Measurements from ENCODE around the gene COPB1. TPM values are rescaled to one million over a fixed set of nuclear protein-coding genes. Genes with fewer than 3 reads are reported as not detected.

COPB1 gene
- total and polyA plus RNA-seq, 9 of the 15 experiments (the other 6 are each of a cell fraction or from before 2014, with no cell fraction given), result 64.7 to 188 (median 91.6) TPM

DNA sequence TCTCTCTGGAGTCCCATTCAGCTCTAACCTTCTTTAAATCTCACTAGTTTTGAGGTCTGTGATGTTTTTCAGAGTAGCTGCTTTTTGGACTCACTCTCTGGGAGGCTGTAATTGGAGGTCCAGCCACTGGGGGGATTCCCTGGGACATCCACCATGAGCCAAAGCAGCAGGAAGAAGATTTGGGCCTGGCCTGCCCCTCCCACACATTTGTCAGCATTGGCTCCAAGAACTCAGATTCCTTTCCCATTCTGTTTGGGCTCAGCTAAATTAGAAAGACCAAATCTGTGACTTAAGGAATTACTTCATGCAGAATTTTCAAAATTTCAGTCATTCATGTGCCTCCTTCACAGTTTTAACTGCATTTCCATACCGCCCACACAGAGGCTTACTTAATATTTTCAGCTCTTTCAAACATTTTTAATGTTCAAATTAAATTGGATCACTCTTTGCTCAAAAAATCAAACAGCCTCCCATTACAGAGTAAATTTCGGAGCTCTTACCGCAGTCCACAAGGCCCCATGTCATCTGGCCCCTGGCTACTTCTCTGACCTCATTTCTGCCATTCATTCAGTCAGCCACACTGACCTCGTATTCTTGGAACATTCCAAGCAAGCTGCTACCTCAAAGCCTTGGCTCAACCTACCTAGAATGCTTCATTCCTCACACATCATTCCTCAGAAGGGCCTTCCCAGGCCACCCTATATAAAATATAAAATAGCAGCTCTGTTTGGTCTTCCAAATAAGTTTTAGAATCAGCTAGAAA is 86.1 kb downstream of the COPB1 start (continued):
- TF ChIP-seq HMGN3 (IDR thresholded peaks at IDR 0.05; ENCODE audit: borderline replicate concordance, extremely low read depth, insufficient read length, low read depth, low read length) (no peak), RBM25 (IDR thresholded peaks at IDR 0.05; ENCODE audit: low read depth, low read length, severe bottlenecking) (no peak), CREB1 (IDR thresholded peaks at IDR 0.05) (no peak), CREB1 (CRISPR knock-in tag; IDR thresholded peaks at IDR 0.05) (no peak), CXXC5 (CRISPR knock-in tag; IDR thresholded peaks at IDR 0.05) (no peak), RBM22 (IDR thresholded peaks at IDR 0.05; ENCODE audit: low read depth, low read length, poor library complexity, severe bottlenecking) (no peak)
- TF ChIP-seq, protein P1, sequence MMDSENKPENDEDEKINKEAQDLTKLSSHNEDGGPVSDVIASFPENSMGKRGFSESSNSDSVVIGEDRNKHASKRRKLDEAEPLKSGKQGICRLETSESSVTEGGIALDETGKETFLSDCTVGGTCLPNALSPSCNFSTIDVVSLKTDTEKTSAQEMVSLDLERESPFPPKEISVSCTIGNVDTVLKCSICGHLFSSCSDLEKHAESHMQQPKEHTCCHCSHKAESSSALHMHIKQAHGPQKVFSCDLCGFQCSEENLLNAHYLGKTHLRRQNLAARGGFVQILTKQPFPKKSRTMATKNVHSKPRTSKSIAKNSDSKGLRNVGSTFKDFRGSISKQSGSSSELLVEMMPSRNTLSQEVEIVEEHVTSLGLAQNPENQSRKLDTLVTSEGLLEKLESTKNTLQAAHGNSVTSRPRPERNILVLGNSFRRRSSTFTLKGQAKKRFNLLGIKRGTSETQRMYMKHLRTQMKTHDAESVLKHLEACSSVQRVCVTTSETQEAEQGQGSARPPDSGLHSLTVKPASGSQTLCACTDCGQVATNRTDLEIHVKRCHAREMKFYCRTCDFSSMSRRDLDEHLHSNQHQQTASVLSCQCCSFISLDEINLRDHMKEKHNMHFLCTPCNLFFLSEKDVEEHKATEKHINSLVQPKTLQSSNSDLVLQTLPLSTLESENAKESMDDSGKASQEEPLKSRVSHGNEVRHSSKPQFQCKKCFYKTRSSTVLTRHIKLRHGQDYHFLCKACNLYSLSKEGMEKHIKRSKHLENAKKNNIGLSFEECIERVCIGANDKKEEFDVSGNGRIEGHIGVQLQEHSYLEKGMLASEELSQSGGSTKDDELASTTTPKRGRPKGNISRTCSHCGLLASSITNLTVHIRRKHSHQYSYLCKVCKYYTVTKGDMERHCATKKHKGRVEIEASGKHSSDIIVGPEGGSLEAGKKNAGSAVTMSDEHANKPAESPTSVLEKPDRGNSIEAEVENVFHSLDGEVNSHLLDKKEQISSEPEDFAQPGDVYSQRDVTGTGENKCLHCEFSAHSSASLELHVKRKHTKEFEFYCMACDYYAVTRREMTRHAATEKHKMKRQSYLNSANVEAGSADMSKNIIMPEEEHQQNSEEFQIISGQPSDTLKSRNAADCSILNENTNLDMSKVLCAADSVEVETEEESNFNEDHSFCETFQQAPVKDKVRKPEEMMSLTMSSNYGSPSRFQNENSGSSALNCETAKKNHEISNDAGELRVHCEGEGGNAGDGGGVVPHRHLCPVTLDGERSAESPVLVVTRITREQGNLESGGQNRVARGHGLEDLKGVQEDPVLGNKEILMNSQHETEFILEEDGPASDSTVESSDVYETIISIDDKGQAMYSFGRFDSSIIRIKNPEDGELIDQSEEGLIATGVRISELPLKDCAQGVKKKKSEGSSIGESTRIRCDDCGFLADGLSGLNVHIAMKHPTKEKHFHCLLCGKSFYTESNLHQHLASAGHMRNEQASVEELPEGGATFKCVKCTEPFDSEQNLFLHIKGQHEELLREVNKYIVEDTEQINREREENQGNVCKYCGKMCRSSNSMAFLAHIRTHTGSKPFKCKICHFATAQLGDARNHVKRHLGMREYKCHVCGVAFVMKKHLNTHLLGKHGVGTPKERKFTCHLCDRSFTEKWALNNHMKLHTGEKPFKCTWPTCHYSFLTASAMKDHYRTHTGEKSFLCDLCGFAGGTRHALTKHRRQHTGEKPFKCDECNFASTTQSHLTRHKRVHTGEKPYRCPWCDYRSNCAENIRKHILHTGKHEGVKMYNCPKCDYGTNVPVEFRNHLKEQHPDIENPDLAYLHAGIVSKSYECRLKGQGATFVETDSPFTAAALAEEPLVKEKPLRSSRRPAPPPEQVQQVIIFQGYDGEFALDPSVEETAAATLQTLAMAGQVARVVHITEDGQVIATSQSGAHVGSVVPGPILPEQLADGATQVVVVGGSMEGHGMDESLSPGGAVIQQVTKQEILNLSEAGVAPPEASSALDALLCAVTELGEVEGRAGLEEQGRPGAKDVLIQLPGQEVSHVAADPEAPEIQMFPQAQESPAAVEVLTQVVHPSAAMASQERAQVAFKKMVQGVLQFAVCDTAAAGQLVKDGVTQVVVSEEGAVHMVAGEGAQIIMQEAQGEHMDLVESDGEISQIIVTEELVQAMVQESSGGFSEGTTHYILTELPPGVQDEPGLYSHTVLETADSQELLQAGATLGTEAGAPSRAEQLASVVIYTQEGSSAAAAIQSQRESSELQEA (IDR thresholded peaks at IDR 0.05; ENCODE audit: low read depth), result no peak

Data from K562 (cell line).